Smooth muscle cell of the brain vasculature (primary cell): ENCODE measurements around the gene HSFY2.
"Not testable (repeated sequence)": the region's sequence is repeated elsewhere in the genome, so short reads cannot be mapped to it uniquely, and the experiment has no call there.

Experiments
- DNase-seq: peaks from one replicate; pipeline ENCODE4 v3.0.0-alpha.2; 2012; ENCODE audit warnings: low read depth, low spot score

HSFY2 gene, protein sequence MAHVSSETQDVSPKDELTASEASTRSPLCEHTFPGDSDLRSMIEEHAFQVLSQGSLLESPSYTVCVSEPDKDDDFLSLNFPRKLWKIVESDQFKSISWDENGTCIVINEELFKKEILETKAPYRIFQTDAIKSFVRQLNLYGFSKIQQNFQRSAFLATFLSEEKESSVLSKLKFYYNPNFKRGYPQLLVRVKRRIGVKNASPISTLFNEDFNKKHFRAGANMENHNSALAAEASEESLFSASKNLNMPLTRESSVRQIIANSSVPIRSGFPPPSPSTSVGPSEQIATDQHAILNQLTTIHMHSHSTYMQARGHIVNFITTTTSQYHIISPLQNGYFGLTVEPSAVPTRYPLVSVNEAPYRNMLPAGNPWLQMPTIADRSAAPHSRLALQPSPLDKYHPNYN

DNA sequence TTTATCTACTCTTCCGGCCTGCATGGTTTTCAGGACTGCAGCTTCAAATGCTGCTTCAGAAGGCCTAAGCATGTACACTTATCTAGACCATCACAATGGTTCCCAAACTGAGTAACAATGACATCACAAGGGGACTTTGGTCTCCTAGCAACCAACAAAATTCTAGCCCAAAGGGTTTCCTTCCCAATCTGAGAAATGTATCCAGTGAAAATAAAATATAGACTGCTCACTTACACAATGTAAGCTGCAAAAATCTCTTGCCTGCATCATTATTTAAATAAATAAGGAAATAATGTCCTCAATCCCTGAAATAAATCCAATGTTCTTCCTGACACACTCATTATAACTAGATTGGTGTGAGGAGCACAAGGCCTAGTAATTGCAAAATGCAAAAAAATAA, at the start of gene HSFY2:
TSS of gene HSFY2 (minus strand) at position 101 of the 400 bp plus-strand sequence. CDS start 117 bp downstream, outside the sequence.
- not testable (repeated sequence) for DNase-seq

DNA sequence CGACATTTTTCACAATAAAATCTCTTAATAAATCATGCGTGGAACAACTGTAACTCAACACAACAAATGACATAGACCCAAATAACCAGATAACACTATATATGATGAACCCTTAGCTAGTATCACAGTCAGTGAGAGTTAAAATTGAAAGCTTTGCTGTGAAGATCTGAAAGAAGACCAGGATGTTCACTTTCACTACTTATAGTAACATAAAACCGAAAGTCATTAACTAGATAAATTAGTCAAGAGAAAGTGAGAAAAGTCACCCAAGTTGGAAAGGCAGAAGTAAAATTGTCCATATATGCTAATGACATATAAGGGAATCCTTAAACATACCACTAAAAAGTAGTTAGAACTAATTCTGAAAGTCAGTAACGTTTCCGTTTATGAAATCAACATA, 42.2 kb upstream of the HSFY2 start:
- not testable (repeated sequence) for DNase-seq

DNA sequence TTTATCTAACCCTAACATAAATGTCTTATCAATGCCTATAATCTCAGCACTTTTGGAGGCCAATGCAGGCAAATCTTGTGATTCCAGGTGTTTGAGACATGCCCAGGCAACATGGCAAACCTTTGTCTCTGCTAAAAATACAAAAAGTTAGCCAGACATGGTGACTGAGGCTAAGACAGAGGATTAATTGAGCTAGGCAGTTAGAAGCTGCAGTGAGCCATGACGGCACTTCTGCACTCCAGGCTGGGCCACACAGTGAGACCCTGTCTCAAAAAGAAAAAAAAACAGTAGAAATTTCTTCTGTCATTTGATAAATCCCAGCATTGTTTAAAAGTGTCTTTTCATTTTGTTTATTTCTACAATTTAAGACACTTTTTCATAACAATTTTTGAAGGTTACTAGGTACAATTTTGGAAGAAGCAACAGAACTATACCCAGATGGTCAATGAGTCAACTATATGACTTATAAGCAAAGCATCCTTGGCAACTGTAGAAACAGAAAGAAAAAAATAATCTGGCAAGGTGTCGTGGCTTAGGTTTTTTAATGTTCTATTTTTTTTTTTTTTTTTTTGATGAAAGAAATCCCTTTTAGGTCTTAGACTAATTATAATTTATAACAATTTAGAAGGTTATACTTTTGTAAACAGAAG, 15.3 kb upstream of the HSFY2 start:
- DNase-seq = not testable (repeated sequence)

DNA sequence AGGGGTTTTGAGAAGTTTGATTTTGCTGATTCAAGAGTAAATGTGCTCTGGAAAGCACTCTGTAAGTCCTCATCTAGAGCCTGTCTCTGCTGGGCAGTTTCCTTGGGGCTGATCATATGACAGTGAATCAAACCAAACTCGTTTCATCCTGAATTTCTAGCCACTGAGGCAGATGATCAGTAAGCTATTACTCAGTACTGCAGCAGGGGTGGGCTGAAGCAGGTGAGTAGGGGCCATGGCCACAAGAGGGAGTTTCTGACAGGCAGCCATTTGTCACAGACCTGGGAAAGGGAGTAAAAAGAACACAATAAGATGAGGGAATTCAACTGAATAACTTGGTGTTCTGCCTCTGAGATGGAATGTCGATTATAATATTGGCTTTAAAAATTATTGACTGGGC, 19.5 kb downstream of the HSFY2 start:
- not testable (repeated sequence) for DNase-seq

DNA sequence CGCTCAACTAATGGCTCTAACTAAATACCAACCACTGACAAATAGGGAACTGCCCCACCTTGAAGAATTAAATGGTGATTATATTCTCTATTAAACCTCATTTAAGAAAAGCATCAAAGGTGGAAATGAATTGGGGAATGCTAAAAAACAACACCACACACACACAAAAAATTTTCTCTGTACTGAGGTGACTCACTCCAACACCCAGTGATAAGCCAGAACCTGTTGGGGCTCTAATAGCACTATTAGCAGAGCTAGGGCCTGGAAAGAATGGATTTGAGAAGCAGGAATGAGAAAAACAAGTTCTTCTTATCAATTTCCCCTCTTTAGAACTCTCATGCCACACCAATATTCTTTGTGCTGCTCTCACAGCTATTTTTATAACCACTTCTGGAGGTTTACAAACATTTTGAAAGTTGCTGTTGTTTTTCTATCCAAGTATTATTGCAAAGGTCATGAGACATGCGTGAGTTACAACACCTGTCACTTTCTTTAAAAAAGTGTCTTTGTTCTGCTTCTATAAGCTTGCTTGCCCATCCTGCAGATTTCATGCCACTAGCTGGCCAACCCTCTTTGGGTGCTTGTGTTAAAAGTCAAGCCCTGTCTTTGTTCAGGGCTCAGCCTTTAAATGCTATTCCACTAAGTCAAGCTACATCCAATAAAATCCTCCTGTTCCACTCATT, 20.3 kb downstream of the HSFY2 start:
- DNase-seq = not testable (repeated sequence)

DNA sequence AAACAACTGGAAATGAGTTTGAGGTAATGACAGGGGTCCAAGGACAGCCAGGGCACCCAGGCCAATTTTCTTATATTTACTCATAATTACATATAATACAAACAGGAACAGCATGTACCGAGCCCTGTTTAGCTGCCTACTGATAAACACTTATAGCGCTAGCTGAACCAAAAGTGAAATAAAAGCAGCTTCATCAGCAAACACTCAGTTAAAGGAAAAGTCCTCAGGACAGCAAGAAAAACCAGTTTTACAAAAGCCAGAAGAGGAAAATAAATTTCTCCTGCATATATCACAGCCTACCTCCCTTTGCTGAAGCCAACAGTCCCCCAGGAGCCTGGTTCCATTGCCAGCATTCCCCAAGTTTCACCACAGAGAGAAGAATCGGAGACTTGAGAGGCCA, 49.8 kb downstream of the HSFY2 start:
- not testable (repeated sequence) for DNase-seq
